ENCODE results near the gene ALK.

- no peak for TF ChIP-seq CTCF (IDR thresholded peaks at IDR 0.05)
- TF ChIP-seq POLR2A (IDR thresholded peaks at IDR 0.05; ENCODE audit: low read depth): no peak
- no peak for TF ChIP-seq POLR2AphosphoS5 (IDR thresholded peaks at IDR 0.05)
- no peak for TF ChIP-seq EP300 (IDR thresholded peaks at IDR 0.05)
These were observed 516.1 kb downstream of the ALK start for GRCh38 chr2:29405266-29405665.

Data from esophagus muscularis mucosa (tissue), 4 donors.